ENCODE measurements around the gene TMC6.
"Not testable (repeated sequence)": the region's sequence is repeated elsewhere in the genome, so short reads cannot be mapped to it uniquely, and the experiment has no call there.

The TMC6 gene

GRCh38 chr17:78122931-78123249, 5.7 kb downstream of the TMC6 start:
- DNase-seq, result no peak

DNA sequence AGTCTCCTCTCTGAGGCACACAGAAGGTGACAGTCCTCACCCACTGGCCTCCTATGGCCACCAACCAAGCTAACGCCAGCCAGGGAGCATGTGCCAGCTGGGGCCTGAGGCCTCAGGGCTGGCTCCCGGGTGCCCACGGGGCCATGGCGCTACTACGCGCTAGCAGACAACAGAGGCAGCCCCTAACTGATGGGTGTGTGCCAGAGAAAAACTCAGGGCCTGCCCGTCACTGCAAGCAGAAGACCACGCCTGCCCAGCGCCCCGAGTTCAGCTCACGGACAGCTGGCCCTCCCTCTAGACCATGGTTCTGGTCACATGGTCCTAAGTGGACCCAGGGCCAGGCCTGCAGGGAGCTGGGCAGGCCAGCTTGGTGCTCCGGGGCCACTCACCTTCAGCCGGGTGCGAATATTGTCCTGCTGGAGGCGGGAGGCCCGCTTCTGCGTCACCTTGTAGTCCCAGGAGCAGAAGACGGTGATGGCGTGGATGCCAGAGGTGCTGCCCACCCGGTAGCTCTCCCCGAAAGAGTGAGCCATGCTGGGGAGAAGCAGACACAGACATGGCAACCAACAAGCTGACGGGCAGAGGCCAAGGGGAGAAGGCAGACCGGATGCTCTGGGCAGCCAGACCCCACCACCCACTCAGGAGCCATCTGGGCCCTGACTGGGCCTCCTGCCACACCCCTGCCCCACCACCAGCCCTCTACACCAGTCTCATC, 6.2 kb downstream of the TMC6 start:
- no peak for DNase-seq

GRCh38 chr17:78121801-78122215, 6.7 kb downstream of the TMC6 start:
- DNase-seq, result no peak

GRCh38 chr17:78120971-78121800, 7.4 kb downstream of the TMC6 start:
- DNase-seq, result no peak

DNA sequence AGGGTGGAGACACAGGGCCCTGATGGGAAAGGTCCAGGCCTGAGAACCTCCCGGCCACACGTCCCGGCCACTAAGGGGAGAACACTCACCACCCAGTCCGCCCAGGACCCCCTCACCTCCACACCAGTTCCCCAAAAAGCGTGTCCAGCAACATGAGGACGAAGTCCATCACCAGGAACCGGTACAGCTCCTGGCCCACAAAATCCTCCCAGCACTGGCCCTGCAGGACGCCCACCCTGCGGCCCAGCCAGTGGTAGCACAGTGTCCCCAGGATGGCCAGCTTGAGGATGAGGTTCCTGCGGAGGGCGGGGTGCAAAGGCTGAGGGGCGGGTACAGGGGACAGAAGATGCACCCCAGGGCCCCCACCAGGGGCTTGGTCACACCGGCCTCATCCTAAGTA, 8.0 kb downstream of the TMC6 start:
- no peak for DNase-seq

DNA sequence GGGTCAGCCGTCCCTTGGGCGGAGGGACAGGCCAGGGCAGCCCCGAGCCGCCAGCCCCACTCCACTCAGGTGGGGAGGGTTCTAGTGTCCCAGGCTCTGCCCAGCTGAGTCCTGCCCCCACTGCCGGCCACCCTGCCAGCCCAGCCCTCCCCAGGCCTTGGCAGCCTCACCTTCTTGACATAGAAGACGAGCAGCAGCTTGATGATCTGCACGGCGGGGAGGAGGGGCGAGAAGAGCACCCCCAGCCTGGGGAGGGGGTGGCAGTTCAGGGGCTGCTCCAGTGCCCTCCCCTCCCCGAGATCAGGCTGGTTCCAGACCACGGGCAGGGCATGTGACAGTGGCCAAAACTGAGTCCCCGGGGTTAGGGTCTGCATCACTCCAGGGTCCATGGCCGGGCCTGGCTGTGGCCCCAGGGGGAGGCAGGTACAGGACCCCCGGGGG, 9.7 kb downstream of the TMC6 start:
- no peak for DNase-seq

- DNase-seq, result peak; percentile 67
These were observed 11.3 kb downstream of the TMC6 start for GRCh38 chr17:78117027-78117981.

- no peak for DNase-seq
These were observed 12.1 kb downstream of the TMC6 start for GRCh38 chr17:78116411-78116810.

- DNase-seq, result not testable (repeated sequence)
These were observed 12.8 kb downstream of the TMC6 start for GRCh38 chr17:78115803-78116202.

- no peak for DNase-seq
These were observed 13.5 kb downstream of the TMC6 start for GRCh38 chr17:78114831-78115723.

GRCh38 chr17:78113804-78114785, 14.5 kb downstream of the TMC6 start:
- DNase-seq, result no peak

DNA sequence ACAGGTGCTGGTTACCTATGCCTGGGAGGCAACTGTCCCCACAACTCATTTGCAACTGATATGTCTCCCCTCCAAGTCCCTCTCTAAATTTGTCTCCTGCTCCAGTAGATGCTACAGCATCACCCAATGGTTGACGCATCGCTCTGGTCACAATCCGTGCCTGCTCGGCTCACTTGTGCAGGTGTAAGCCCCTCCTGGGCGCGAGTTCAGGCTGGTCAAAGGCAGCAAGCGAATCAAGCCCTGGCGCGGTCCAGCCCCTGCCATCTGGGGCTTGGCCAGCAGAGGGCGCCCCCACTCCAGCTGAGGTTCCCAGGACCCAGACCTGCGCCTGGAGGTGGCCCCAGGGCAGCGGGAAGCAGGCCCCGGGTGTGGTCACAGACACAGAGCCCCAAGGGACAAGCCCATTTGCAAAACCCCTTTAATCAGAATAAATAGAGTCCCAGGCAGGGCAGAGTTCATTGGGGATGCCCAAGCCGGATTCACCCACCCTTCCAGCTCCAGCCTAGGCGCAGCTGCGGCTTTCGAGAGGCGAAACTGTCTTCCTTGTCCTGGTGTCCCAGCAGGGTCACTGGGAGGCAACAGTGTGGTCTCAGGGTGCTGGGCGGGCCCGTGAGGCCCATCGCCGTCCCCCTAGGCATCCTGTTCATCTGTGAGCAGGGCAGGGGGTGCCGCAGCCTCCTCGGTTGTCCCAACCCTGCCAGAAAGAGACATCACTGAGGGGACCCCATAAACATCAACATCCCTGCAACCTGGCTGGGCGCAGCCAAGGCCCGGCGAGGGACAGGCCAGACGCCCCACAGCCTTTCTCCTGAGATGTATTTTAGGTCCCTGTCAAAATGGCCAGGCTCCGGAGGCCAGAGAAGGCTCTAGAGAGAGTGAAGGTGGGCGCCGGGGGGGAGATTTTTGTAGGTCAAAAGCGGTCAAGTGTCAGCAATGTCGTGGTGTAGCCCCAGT, 15.8 kb downstream of the TMC6 start:
- DNase-seq, result no peak

DNA sequence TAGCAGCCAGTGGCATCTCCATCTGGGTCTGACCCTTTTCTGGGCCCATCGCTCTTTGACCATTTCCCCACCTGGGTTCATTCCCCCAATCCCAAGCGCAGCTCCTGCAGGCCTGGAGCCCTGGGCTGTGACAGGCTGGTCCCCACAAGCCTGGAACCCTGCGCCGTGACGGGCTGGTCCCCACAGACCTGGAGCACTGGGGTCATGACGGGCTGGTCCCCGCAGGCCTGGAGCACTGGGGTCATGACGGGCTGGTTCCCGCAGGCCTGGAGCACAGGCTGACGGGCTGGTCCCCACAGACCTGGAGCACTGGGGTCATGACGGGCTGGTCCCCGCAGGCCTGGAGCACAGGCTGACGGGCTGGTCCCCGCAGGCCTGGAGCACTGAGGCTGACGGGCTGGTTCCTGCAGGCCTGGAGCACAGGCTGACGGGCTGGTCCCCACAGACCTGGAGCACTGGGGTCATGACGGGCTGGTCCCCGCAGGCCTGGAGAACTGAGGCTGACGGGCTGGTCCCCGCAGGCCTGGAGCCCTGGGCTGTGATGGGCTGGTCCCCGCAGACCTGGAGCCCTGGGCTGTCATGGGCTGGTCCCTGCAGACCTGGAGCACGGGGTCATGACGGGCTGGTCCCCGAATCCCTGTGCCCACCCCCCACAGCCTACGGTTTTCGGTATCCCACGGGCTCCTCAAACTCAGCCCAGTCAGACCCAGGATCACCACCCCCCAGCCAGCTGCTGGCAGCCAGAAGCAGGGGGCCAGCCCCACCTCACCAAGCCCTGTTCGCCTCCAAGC, 16.6 kb downstream of the TMC6 start:
- no peak for DNase-seq

- DNase-seq, result no peak
These were observed 17.4 kb downstream of the TMC6 start for GRCh38 chr17:78111016-78111726.

GRCh38 chr17:78110363-78111015, 18.1 kb downstream of the TMC6 start:
- DNase-seq, result no peak

DNA sequence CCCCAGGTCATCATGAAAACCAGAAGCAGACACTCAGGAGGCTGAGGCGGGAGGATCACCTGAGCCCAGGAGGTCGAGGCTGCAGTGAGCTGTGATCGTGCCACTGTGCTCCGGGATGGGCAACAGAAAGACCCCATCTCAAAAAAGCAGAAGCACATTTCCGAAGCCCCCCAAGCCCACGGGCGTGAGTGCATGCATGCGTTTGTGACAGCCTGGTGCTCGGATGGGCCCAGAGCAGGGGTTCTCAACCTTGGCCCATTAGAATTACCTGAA, 19.1 kb downstream of the TMC6 start:
- no peak for DNase-seq

- no peak for DNase-seq
These were observed 19.6 kb downstream of the TMC6 start for GRCh38 chr17:78108726-78109488.

All from NCI-H1092 (cell line).